ENCODE measurements around the gene PTPRQ.
A peak's percentile ranks its signal among the peaks of the same experiment; 100 is the strongest.
"Not testable (repeated sequence)": the region's sequence is repeated elsewhere in the genome, so short reads cannot be mapped to it uniquely, and the experiment has no call there.

The PTPRQ gene

DNA sequence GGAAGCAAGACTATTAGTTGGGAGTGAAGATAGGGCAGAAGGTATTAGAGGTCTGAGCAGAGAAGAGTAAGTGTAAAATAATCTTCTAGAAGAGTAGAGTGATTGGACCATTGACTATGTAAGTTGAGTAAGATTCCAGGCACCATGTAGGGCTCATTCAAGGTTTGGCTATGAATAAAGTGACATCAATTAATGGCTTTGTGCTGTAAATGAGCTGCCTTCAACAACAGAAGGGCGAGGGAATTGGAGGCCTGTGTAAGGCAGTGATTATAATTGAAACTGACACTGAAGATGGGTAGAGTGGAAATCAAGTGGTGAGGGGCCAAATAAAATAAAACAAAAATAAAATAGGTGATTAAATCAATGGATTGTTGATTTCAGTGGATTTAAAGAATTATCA lies 26.4 kb downstream of the PTPRQ start:
- no peak for DNase-seq (ENCODE audit: low spot score)

GRCh38 chr12:80472236-80472635 lies 28.2 kb downstream of the PTPRQ start:
- no peak for DNase-seq (ENCODE audit: low spot score)

DNA sequence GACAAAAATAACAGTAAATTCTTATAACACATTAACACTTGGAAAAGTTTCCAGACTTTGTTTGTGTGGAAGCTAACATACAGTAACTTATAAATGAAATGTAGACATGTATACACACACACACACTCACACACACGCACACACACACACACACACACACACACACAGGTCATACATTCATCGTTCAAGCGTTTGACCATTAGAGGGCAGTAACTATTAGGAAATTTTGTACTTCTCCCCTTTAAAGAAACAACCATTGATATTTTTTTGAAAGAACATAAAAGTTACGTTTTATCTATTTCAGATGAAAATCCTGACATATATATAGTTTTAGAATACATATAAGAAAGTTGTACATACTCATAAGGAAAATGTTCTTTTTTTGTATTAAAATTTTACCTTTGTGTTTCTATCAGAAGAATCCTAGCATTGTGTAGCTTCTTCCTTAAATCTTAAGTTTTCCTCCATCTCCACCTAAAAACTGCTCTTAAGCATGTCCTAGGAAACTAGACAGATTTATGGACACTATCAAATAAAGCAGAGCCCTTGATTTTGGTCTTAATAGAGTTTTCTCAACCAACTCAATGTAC lies 29.0 kb downstream of the PTPRQ start:
- peak; percentile 41 for DNase-seq (ENCODE audit: low spot score)

DNA sequence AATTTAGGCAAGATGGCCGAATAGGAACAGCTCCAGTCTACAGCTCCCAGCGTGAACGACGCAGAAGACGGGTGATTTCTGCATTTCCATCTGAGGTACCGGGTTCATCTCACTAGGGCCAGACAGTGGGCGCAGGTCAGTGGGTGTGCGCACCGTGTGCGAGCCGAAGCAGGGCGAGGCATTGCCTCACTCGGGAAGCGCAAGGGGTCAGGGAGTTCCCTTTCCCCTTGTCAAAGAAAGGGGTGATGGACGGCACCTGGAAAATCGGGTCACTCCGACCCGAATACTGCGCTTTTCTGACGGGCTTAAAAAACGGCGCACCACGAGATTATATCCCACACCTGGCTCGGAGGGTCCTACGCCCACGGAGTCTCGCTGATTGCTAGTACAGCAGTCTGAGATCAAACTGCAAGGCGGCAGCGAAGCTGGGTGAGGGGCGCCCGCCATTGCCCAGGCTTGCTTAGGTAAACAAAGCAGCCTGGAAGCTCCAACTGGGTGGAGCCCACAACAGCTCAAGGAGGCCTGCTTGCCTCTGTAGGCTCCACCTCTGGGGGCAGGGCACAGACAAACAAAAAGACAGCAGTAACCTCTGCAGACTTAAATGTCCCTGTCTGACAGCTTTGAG lies 33.6 kb downstream of the PTPRQ start:
- not testable (repeated sequence) for DNase-seq (ENCODE audit: low spot score)

DNA sequence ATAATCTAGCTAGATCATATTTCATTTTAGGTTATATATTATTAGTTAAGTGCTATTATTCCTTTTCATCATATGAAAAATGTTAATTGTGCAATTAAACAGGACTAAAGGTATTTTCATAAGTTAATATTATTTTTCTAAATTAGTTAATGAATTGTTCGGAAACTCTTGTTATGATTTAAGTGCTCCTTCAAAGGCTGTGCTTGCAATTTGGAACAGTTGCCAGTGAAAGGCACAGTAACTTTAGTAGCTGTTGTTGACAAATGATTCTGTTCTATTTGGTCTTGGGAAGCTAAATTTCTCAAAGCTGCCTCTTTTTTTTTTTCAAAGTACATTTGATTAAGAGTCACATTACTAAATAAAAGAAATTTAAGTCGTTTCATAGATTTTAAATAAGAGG lies 40.7 kb downstream of the PTPRQ start:
- DNase-seq (ENCODE audit: low spot score) = no peak

DNA sequence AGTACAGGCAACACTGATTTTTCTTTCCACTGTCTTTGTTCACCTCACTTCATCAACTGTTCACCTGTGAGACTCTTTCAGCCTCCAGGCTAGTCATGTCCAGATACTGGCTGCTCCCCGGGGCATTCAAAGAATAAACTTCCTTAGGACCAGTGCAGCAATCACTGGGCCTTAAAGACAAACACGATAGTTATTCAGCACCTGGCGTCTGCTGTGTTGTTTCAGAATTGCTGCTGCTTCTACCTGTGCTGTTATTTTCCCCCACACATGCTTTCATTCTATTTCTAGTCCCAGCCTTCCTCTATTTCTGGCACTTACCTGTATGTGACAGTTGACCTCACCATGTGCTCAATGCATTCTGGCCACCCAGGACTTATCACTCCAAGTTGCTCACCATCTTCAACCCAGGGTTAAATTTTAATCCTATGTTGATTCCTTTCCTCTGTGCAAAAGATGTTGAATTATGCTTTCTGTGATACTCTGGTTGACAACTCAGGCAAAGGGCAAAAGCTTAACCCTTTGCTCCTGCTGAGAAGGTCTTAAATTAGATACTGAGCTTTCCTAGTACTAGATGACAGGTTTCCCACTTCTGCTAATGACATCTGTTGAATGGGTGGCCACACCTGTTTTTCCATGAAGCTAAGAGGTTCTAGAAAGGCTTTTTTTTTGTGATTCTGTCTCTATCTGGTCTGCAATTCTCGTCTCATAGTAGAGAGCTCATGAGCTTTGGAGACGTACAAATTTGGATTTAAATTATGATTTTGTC lies 41.4 kb downstream of the PTPRQ start:
- no peak for DNase-seq (ENCODE audit: low spot score)

- no peak for DNase-seq (ENCODE audit: low spot score)
Measured at GRCh38 chr12:80490329-80490728, 46.3 kb downstream of the PTPRQ start.

GRCh38 chr12:80491166-80491565 lies 47.1 kb downstream of the PTPRQ start:
- no peak for DNase-seq (ENCODE audit: low spot score)

- no peak for DNase-seq (ENCODE audit: low spot score)
Measured at GRCh38 chr12:80493466-80493865, 49.4 kb downstream of the PTPRQ start.

DNA sequence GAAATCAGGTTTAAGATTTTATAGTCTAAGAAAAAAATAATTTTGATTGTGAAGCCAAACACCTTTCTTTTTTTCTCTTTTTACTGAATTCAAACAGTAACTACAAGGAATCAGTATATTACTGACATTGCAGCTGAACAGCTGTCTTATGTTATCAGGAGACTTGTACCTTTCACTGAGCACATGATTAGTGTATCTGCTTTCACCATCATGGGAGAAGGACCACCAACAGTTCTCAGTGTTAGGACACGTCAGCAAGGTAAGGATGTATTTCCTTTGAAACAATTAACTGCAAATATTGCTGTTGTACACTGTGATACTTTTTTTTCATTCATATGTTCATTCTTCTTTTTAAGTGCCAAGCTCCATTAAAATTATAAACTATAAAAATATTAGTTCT lies 50.8 kb downstream of the PTPRQ start:
- no peak for DNase-seq (ENCODE audit: low spot score)

DNA sequence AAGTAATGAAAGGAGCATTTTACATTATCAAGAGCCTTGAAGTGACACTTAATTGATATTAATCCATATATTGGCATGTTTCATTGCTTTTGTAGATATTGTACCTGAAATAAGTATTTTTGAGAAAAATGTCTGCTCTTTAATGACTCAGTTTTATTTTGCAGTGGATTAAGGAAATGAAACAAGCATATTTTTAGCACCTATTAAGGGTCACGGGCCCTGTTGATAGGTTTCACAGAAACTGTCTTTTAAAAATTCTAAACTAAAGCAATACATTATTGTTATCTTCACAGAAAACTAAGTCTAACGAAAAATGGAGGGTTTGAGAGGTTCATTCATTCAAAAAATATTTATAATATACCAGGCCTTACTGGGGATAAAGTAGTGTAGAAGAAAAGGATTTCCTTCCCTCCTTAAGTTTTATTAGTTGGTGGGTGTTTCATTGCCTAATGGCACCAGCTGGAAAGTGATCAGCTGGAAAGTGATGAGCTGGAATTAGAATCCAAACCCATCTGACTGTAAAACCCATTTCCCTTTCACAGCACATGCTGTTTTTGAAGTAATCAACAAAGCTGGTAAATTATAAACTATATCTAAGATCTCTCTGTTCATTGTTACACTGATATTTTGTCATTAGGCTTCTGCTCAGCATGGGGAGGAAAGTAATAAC lies 54.2 kb downstream of the PTPRQ start:
- DNase-seq (ENCODE audit: low spot score) = no peak

GRCh38 chr12:80504389-80505163 lies 60.5 kb downstream of the PTPRQ start:
- no peak for DNase-seq (ENCODE audit: low spot score)

DNA sequence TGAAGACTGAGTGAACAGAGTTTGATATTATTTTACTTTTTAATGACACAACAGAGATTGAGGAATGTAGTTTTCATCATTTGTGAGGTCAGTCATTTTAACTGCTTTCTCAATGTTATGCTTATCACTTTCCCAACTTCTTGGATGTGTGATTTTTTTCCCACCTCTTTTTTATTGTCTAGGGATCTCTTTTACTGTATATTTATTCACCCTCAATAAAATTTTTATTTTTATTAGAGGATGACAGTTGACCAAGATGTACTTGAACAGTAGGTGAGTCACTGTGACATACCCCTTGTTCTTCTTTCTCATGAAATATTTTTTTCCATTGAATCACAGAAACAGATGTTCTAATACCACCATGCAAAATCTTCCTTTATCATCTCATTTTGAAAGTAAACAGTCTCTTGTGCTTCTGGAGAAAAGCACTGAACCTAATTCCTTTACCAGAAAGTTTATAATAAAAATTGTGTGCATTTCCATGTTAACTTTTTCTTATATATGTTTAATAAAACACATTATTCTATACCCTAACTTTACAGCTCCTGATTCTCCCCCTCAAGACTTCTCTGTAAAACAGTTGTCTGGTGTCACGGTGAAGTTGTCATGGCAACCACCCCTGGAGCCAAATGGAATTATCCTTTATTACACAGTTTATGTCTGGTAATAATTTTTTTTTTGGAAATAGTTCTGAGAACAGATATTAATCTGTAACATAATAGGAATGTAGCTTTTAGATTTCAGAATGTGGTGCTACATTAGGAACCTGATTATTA lies 65.9 kb downstream of the PTPRQ start:
- DNase-seq (ENCODE audit: low spot score) = no peak

DNA sequence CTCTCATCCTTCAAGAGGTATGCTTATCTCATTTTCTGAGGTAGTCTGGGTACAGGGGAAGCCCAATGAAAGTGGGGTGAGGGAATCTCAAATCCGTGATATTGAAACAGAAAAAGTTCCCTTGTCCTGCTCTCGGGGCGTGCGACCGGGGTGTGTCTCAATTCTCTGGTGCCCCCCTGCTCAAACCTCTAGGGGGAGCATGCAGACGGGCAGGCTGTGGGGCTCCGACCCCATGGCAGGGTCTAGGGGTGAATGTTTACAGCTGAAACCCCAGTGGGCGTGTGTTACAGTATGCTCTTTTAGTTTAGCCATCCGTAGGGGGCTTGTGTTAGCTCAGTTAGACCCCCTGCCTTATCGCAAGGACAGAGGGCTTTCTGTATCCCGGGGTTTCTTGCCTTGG lies 68.7 kb downstream of the PTPRQ start:
- DNase-seq (ENCODE audit: low spot score) = no peak

- no peak for DNase-seq (ENCODE audit: low spot score)
Measured at GRCh38 chr12:80513211-80513610, 69.2 kb downstream of the PTPRQ start.

- no peak for DNase-seq (ENCODE audit: low spot score)
Measured at GRCh38 chr12:80517655-80518054, 73.6 kb downstream of the PTPRQ start.

- DNase-seq (ENCODE audit: low spot score) = no peak
Measured at GRCh38 chr12:80531646-80532045, 87.6 kb downstream of the PTPRQ start.

DNA sequence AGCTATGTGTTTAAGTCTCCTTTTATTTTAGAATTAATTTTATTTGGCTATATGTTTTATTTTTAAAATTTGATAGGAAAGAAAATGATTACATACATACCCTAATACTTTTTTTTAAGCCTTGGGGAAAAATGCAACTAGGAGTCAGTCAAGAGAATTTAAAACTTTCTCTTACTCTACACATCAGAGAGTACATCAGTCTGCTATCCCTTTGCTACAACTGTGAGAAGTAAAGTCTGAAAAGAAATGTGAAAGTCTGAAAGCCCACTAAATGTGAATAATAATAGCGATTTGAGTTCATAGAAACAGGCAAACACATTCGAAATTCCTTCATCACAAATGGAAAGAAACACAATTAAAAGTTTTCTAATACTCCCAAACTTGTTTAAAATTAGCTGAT lies 95.0 kb downstream of the PTPRQ start:
- DNase-seq (ENCODE audit: low spot score) = no peak

- no peak for DNase-seq (ENCODE audit: low spot score)
Measured at GRCh38 chr12:80549298-80549697, 105.3 kb downstream of the PTPRQ start.

GRCh38 chr12:80551897-80552296 lies 107.9 kb downstream of the PTPRQ start:
- DNase-seq (ENCODE audit: low spot score) = peak; percentile 46

- DNase-seq (ENCODE audit: low spot score) = peak; percentile 40
Measured at GRCh38 chr12:80553316-80553715, 109.3 kb downstream of the PTPRQ start.
